Measurements from ENCODE around the gene CAPG. TPM values are rescaled to one million over a fixed set of nuclear protein-coding genes. Genes with fewer than 3 reads are reported as not detected.

The CAPG gene
- total RNA-seq, 1 donor from 2014 or later = 208 TPM

DNA sequence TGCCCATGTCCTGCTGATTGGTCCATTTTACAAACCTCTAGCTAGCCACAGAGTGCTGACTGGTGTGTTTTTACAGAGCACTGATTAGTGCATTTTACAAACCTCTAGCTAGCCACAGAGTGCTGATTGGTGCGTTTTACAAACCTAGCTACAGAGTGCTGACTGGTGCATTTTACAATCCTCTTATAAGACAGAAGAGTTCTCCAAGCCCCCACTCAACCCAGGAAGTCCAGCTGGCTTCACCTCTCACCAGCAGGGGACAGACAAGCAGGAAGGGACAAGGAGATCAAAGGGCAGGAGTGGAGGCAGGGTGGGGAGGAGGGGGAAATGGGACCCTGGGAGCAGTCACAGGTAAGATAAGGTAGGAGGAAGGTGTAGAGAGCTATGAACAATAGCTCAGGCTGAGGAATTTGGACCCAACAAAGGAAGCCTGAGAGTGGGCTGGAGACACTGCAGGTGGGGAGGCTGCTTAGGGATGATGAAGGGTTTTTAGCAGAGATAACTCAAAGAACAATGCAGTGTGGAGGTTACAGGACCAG is 45.5 kb upstream of the CAPG start:
- POLR2A ChIA-PET = interaction anchor here (0.7 kb wide), 1 partner anchor 9 kb away, joined by 4 read pairs; no protein-coding TSS in a partner anchor
- Mint-ChIP-seq H3K27me3 (peaks cover 3% of the 10 kb centered on the region), H3K27ac (no peak overlapping the region), H3K9me3 (no peaks in the 10 kb centered on the region), H3K36me3 (ENCODE audit: low read depth) (no peaks in the 10 kb centered on the region), H3K4me3 (no peak overlapping the region), H3K4me1 (no peaks in the 10 kb centered on the region)
- CTCF ChIA-PET = interaction anchor here (1.0 kb wide), 1 partner anchor 9 kb away, joined by 3 read pairs; no protein-coding TSS in a partner anchor
- DNase-seq (no peak), ATAC-seq (ENCODE audit: low read depth) (no peak)
- intact Hi-C loops (cut with micrococcal nuclease) = no loop called here
- TF ChIP-seq, protein P1, sequence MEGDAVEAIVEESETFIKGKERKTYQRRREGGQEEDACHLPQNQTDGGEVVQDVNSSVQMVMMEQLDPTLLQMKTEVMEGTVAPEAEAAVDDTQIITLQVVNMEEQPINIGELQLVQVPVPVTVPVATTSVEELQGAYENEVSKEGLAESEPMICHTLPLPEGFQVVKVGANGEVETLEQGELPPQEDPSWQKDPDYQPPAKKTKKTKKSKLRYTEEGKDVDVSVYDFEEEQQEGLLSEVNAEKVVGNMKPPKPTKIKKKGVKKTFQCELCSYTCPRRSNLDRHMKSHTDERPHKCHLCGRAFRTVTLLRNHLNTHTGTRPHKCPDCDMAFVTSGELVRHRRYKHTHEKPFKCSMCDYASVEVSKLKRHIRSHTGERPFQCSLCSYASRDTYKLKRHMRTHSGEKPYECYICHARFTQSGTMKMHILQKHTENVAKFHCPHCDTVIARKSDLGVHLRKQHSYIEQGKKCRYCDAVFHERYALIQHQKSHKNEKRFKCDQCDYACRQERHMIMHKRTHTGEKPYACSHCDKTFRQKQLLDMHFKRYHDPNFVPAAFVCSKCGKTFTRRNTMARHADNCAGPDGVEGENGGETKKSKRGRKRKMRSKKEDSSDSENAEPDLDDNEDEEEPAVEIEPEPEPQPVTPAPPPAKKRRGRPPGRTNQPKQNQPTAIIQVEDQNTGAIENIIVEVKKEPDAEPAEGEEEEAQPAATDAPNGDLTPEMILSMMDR (IDR thresholded peaks at IDR 0.05) = no peak

DNA sequence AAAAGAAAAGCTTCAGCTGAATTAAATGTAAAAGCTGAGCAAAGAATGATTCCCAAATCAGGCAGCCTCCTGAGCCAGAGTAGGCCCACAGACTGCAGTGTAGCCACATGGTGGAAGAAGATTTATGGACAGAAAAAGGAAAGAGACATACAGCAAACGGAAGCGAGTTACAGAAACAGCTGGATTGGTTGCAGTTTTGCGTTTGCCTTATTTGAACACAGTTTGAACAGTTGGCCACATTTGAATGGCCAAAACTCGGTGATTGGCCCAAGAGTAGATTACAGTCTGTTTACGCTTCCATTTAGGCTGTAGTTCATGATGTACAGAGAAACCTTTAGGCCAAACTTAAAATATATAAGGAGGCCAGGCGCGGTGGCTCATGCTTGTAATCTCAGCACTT is 43.4 kb upstream of the CAPG start:
- ATAC-seq (ENCODE audit: low read depth) (no peak), DNase-seq (no peak)
- intact Hi-C loops (cut with micrococcal nuclease) = no loop called here
- Mint-ChIP-seq H3K27me3 (peaks cover 3% of the 10 kb centered on the region), H3K27ac (no peak overlapping the region), H3K9me3 (no peaks in the 10 kb centered on the region), H3K36me3 (ENCODE audit: low read depth) (no peaks in the 10 kb centered on the region), H3K4me1 (no peaks in the 10 kb centered on the region), H3K4me3 (no peak overlapping the region)
- ChIA-PET CTCF (interaction anchor here (1.0 kb wide), 1 partner anchor 97 kb away, joined by 3 read pairs; no protein-coding TSS in a partner anchor), POLR2A (no interaction called here)
- TF ChIP-seq, protein P1 (IDR thresholded peaks at IDR 0.05) = no peak

DNA sequence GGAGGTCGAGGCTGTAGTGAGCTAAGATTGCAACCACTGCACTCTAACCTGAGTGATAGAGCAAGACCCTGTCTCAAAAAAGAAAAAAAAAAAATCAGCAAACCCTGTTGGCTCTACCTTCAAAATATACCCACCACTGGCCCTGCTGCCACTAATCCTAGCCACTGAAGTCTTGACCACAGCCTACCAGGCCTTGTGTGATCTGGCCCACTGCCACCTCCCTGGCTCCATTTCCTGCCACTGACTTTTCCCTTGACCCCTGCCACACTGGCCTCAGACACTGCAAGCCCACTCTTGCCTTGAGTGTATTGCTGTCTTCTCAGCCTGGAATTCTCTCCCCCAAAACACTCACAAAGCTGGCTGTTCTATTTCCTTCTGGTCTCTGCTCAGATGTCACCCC is 42.1 kb upstream of the CAPG start:
- no peaks in the 10 kb centered on the region for H3K36me3 Mint-ChIP-seq (ENCODE audit: low read depth)
- TF ChIP-seq, protein P1 (IDR thresholded peaks at IDR 0.05) = no peak
- no peak for DNase-seq
- peaks cover 3% of the 10 kb centered on the region for H3K27me3 Mint-ChIP-seq
- H3K4me3 Mint-ChIP-seq = no peak overlapping the region
- no peaks in the 10 kb centered on the region for H3K4me1 Mint-ChIP-seq
- CTCF ChIA-PET = no interaction called here
- ATAC-seq (ENCODE audit: low read depth) = no peak
- intact Hi-C loops (cut with micrococcal nuclease) = no loop called here
- H3K27ac Mint-ChIP-seq = no peak overlapping the region
- no peaks in the 10 kb centered on the region for H3K9me3 Mint-ChIP-seq
- POLR2A ChIA-PET = interaction anchor here (0.6 to 1.3 kb wide), 2 partner anchors 14 to 616 kb away, joined by 3 to 4 read pairs; no protein-coding TSS in a partner anchor

DNA sequence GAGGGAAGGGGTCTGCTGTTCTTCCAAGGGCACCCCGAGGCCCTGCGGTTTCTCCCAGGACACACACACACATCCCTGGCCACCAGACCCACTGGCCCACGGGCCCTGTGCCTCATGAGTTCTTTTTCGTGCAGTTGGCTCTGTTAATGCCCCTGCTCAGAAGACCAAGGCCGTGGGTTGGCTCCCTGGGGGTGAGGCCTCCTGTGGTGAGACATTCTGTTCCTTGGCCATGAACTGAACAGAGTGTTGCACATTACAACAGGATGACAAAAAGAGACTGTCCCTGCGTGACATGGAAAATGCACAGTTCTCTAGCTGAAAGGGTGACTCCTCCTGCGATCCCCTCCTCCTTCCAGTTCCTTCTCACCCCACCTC is 39.0 kb upstream of the CAPG start:
- CTCF ChIA-PET = no interaction called here
- no peak for DNase-seq
- Mint-ChIP-seq H3K27me3 (no peaks in the 10 kb centered on the region), H3K9me3 (no peaks in the 10 kb centered on the region), H3K4me3 (no peak overlapping the region), H3K27ac (no peak overlapping the region), H3K4me1 (no peaks in the 10 kb centered on the region), H3K36me3 (ENCODE audit: low read depth) (no peaks in the 10 kb centered on the region)
- POLR2A ChIA-PET = interaction anchor here (2.0 kb wide), 1 partner anchor 90 kb away, joined by 5 read pairs; the partner anchor contains the start of gene MAT2A
- TF ChIP-seq, protein P1 (IDR thresholded peaks at IDR 0.05) = no peak
- intact Hi-C loops (cut with micrococcal nuclease) = no loop called here
- no peak for ATAC-seq (ENCODE audit: low read depth)

DNA sequence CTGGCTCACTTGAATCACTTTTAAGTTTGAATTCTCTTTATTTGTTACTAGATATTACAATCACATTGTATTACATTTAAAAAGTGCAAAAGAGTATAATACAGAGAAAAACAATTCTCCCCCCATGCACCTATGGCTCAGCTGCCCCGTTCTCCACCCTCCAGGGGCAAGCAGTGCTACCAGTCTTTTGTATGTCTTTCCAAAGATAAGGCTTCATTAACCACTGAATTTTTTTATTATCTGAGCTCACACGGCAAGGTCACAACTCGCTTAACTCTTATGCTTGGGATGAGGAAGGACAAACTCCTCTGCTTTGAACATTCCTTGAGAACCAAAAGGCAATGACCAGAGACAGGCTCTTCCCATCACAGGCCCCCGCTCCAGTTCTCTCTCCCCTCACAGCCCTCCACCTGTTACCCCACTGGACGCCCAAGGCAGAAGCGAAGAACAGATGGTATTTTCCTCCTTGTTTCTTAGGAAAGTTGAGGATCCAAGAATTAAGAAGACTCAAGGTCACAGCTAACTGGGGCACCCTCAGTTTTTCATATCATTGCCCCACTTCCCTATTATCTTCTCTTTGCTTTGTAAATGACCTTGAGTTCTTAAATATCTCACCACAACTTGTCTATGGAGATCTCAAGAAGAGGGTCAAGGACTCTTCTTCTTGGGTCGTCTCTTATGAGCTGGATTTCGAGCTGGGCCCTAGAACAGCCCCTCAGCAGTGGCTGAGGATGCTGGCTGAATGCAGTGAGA is 38.5 kb upstream of the CAPG start:
- Mint-ChIP-seq H3K27ac (no peak overlapping the region), H3K4me1 (no peaks in the 10 kb centered on the region), H3K36me3 (ENCODE audit: low read depth) (no peaks in the 10 kb centered on the region), H3K9me3 (no peaks in the 10 kb centered on the region), H3K27me3 (no peaks in the 10 kb centered on the region), H3K4me3 (no peak overlapping the region)
- TF ChIP-seq, protein P1 (IDR thresholded peaks at IDR 0.05) = no peak
- CTCF ChIA-PET = no interaction called here
- intact Hi-C loops (cut with micrococcal nuclease) = no loop called here
- POLR2A ChIA-PET = interaction anchor here (2.0 kb wide), 1 partner anchor 90 kb away, joined by 5 read pairs; the partner anchor contains the start of gene MAT2A
- ATAC-seq (ENCODE audit: low read depth) (no peak), DNase-seq (no peak)

Data from activated B cell treated with CpG ODN at 0.5 μM for 24 hours (primary cell).